H9 (cell line): ENCODE results near the gene HNF4A. TPM values are rescaled to one million over a fixed set of nuclear protein-coding genes. Genes with fewer than 3 reads are reported as not detected.
A peak's percentile ranks its signal among the peaks of the same experiment; 100 is the strongest.

Source experiments
- DNase-seq: peaks from one replicate; pipeline ENCODE4 v3.0.0-alpha.2; 2017
- H2AFZ ChIP-seq: one replicate; pipeline ENCODE4 v1.6.1; 2013; ENCODE audit warnings: mild to moderate bottlenecking, low read length, control low read depth, moderate library complexity
- H2AK5ac ChIP-seq: 2 replicates; pipeline ENCODE4 v1.6.1; 2013; ENCODE audit warnings: low read length, control low read depth, mixed read lengths; ENCODE audit not compliant: insufficient read length
- H2BK120ac ChIP-seq: one replicate; pipeline ENCODE4 v1.6.1; 2013; ENCODE audit warnings: low read depth, mild to moderate bottlenecking, low read length, control low read depth, inconsistent platforms; ENCODE audit not compliant: poor library complexity, severe bottlenecking
- H2BK12ac ChIP-seq: 2 replicates; pipeline ENCODE4 v1.6.1; 2013; ENCODE audit warnings: low read length, control low read depth, mixed read lengths, low read depth; ENCODE audit not compliant: insufficient read length
- H2BK15ac ChIP-seq: 2 replicates; pipeline ENCODE4 v1.6.1; 2013; ENCODE audit warnings: low read depth, low read length, control low read depth
- H2BK20ac ChIP-seq: one replicate; pipeline ENCODE4 v1.6.1; 2013; ENCODE audit warnings: low read depth, mild to moderate bottlenecking, low read length, control low read depth, inconsistent platforms; ENCODE audit not compliant: poor library complexity, severe bottlenecking
- H2BK5ac ChIP-seq: 2 replicates; pipeline ENCODE4 v1.6.1; 2013; ENCODE audit warnings: low read length, control low read depth, mixed read lengths; ENCODE audit not compliant: insufficient read length
- H3K14ac ChIP-seq: 2 replicates; pipeline ENCODE4 v1.6.1; 2013; ENCODE audit warnings: low read length, control low read depth; ENCODE audit not compliant: insufficient read depth
- H3K18ac ChIP-seq: 2 replicates; pipeline ENCODE4 v1.6.1; 2013; ENCODE audit warnings: low read depth, mild to moderate bottlenecking, mixed read lengths, low read length, control low read depth; ENCODE audit not compliant: insufficient read length
- H3K23ac ChIP-seq: 2 replicates; pipeline ENCODE4 v1.6.1; 2013; ENCODE audit warnings: low read length, control low read depth, mixed read lengths, low read depth; ENCODE audit not compliant: insufficient read length
- H3K23me2 ChIP-seq: 2 replicates; pipeline ENCODE4 v1.6.1; 2013; ENCODE audit warnings: low read depth, mild to moderate bottlenecking, mixed read lengths, low read length, control low read depth; ENCODE audit not compliant: insufficient read length, poor library complexity, severe bottlenecking
- H3K27ac ChIP-seq: 2 replicates; pipeline ENCODE4 v1.5.1; 2013; ENCODE audit warnings: low read length, control low read depth, mixed read lengths, low read depth; ENCODE audit not compliant: insufficient read length
- H3K27me3 ChIP-seq: 2 replicates; pipeline ENCODE4 v1.6.1; 2013; ENCODE audit warnings: low read length, control low read depth, inconsistent platforms; ENCODE audit not compliant: insufficient read depth
- H3K4ac ChIP-seq: 2 replicates; pipeline ENCODE4 v1.6.1; 2013; ENCODE audit warnings: low read depth, mild to moderate bottlenecking, control low read depth, inconsistent platforms, low read length, moderate library complexity
- H3K4me1 ChIP-seq: 2 replicates; pipeline ENCODE4 v1.6.1; 2013; ENCODE audit warnings: low read length, control low read depth, inconsistent platforms; ENCODE audit not compliant: insufficient read depth
- H3K4me2 ChIP-seq: 2 replicates; pipeline ENCODE4 v1.6.1; 2013; ENCODE audit warnings: low read length, control low read depth, mixed read lengths; ENCODE audit not compliant: insufficient read length, insufficient read depth
- H3K56ac ChIP-seq: 2 replicates; pipeline ENCODE4 v1.6.1; 2013; ENCODE audit warnings: low read depth, mild to moderate bottlenecking, mixed read lengths, low read length, control low read depth; ENCODE audit not compliant: insufficient read length
- H3K79me1 ChIP-seq: 2 replicates; pipeline ENCODE4 v1.6.1; 2013; ENCODE audit warnings: low read depth, mild to moderate bottlenecking, moderate library complexity, low read length, control low read depth, inconsistent platforms; ENCODE audit not compliant: insufficient read depth, poor library complexity, severe bottlenecking
- H3K79me2 ChIP-seq: 2 replicates; pipeline ENCODE4 v1.6.1; 2013; ENCODE audit warnings: low read length, control low read depth, inconsistent platforms; ENCODE audit not compliant: insufficient read depth
- H3K9ac ChIP-seq: 2 replicates; pipeline ENCODE4 v1.6.1; 2013; ENCODE audit warnings: low read length, control low read depth, mixed read lengths; ENCODE audit not compliant: insufficient read length; ENCODE audit errors: extremely low read depth
- H3K9me3 ChIP-seq: one replicate; pipeline ENCODE4 v1.6.1; 2013; ENCODE audit warnings: low read depth, low read length, inconsistent platforms; ENCODE audit not compliant: control insufficient read depth
- H3T11ph ChIP-seq: one replicate; pipeline ENCODE4 v1.6.1; 2013; ENCODE audit warnings: mild to moderate bottlenecking, low read length, control low read depth, inconsistent platforms
- H4K20me1 ChIP-seq: one replicate; pipeline ENCODE4 v1.6.1; 2013; ENCODE audit not compliant: control insufficient read depth, insufficient read length, insufficient read depth
- H4K5ac ChIP-seq: 2 replicates; pipeline ENCODE4 v1.6.1; 2013; ENCODE audit warnings: low read depth, mild to moderate bottlenecking, mixed read lengths, low read length, control low read depth; ENCODE audit not compliant: insufficient read length
- H4K8ac ChIP-seq: replicated peaks from 2 replicates; pipeline ENCODE4 v1.6.1; 2013; ENCODE audit warnings: low read length, control low read depth, mixed read lengths, low read depth; ENCODE audit not compliant: insufficient read length
- H4K91ac ChIP-seq: 2 replicates; pipeline ENCODE4 v1.6.1; 2013; ENCODE audit warnings: low read depth, mild to moderate bottlenecking, moderate library complexity, mixed read lengths, low read length, control low read depth; ENCODE audit not compliant: insufficient read length
- H3K27ac Mint-ChIP-seq, 3 experiments: 2 replicates in 2 of 3; 3 replicates in 1 of 3; pipeline ENCODE4 v1.8.0; 2020 to 2021; ENCODE audit warnings: mixed read lengths in 3 of 3, mild to moderate bottlenecking in 1 of 3, moderate library complexity in 1 of 3
- H3K27me3 Mint-ChIP-seq: 2 replicates; pipeline ENCODE4 v1.8.0; 2021; ENCODE audit warnings: low read depth, mild to moderate bottlenecking, moderate library complexity, mixed read lengths
- H3K36me3 Mint-ChIP-seq, 3 experiments: 2 replicates in 2 of 3; 3 replicates in 1 of 3; pipeline ENCODE4 v1.8.0; 2020 to 2021; ENCODE audit warnings: low read depth in 3 of 3, mixed read lengths in 3 of 3; ENCODE audit not compliant: insufficient read depth in 1 of 3
- H3K4me1 Mint-ChIP-seq, 2 experiments: 2 replicates each; pipeline ENCODE4 v1.8.0; 2020; ENCODE audit warnings: mixed read lengths in 2 of 2
- H3K4me3 Mint-ChIP-seq, 2 experiments: 2 replicates in 1 of 2; 3 replicates in 1 of 2; pipeline ENCODE4 v1.8.0; 2020 to 2021; ENCODE audit warnings: mild to moderate bottlenecking in 2 of 2, mixed read lengths in 2 of 2, moderate library complexity in 1 of 2
- H3K9me3 Mint-ChIP-seq, 2 experiments: 2 replicates in 1 of 2; 3 replicates in 1 of 2; pipeline ENCODE4 v1.8.0; 2020; ENCODE audit warnings: mild to moderate bottlenecking in 2 of 2, mixed read lengths in 2 of 2, moderate library complexity in 1 of 2
- WGBS: extraction: QIAGEN DNeasy Blood & Tissue Kit; methylation state at CpG from one replicate; pipeline ENCODE4 v1.1.7; 2013; ENCODE audit warnings: missing lambda C conversion rate, low lambda C conversion rate, mixed read lengths; ENCODE audit not compliant: insufficient read length; ENCODE audit errors: extremely low coverage; 5-methylcytosine and 5-hydroxymethylcytosine counted together
- total RNA-seq: library from RNA; stranded (reverse); gene quantifications from 2 replicates; pipeline ENCODE4 v1.2.1, GENCODE V29; 2021
- TF ChIP-seq, protein P1 (sequence below): fragments of 200-600 bp; sonication (generic); conservative IDR thresholded peaks from 3 replicates; pipeline ENCODE4 v1.8.0; 2021; ENCODE audit warnings: antibody characterized with exemption, mild to moderate bottlenecking

Gene HNF4A
- total RNA-seq, 1 experiment from 2014 or later: not detected

DNA sequence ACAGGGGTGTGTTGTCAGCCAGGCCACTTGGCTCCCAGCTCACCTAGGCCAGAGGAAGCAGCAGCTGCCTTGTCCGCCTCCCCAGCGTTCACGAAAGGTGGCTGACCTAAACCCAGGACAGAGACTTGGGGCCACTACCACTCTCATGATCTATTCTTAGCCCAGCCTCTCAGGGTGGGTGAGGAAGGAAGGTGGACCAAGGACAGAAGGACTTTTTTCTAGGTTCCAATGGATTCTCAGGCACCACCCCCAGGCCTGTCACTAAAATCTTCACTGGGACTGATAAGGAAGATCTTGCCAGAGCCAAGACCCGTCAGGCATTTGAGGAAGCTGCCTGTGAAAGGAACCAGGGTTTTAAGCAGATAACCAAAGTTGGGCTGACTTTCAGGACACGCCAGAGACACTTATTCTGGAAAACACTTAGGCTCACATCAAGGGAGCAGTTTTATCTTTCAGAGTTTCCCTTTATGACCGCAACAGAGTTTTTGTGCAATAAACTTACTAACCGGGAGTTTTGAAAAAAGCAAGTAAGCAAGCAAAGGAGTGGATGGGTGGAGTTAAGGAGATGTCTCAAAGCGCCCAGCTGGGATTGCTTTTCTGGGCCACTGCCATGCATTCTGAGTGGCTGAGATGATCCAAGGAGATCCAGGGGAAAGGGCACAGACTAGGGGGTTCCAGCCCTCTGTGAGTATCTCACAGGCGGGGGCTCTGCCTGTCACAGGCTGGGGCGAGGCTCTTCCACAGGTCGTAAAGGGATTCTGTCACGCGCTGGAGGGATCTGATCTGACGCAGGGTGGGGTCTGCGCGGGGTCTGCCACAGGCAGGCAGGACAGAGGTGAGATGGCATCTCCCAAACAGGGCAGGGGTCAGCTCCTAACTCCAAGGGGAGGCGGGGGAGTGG, 45.5 kb upstream of the HNF4A start:
- H3K79me1 ChIP-seq: no peaks in the 10 kb centered on the region
- TF ChIP-seq, protein P1, sequence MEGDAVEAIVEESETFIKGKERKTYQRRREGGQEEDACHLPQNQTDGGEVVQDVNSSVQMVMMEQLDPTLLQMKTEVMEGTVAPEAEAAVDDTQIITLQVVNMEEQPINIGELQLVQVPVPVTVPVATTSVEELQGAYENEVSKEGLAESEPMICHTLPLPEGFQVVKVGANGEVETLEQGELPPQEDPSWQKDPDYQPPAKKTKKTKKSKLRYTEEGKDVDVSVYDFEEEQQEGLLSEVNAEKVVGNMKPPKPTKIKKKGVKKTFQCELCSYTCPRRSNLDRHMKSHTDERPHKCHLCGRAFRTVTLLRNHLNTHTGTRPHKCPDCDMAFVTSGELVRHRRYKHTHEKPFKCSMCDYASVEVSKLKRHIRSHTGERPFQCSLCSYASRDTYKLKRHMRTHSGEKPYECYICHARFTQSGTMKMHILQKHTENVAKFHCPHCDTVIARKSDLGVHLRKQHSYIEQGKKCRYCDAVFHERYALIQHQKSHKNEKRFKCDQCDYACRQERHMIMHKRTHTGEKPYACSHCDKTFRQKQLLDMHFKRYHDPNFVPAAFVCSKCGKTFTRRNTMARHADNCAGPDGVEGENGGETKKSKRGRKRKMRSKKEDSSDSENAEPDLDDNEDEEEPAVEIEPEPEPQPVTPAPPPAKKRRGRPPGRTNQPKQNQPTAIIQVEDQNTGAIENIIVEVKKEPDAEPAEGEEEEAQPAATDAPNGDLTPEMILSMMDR: no peak
- no peak overlapping the region for H4K91ac ChIP-seq
- DNase-seq: no peak
- Mint-ChIP-seq H3K9me3 (no peaks in the 10 kb centered on the region), H3K4me1 (peaks cover 9 to 10% of the 10 kb centered on the region in 2 experiments), H3K4me3 (peak overlapping the region; percentile 79 to 88), H3K36me3 (no peaks in the 10 kb centered on the region), H3K27ac (no peak overlapping the region), H3K27me3 (peaks cover 25% of the 10 kb centered on the region)
- no peak overlapping the region for H2BK20ac ChIP-seq
- no peak overlapping the region for H2AFZ ChIP-seq
- H3K27ac ChIP-seq: no peak overlapping the region
- H4K8ac ChIP-seq: no peak overlapping the region
- H4K5ac ChIP-seq: no peak overlapping the region
- H3K4me2 ChIP-seq: peak overlapping the region; percentile 57
- no peaks in the 10 kb centered on the region for H4K20me1 ChIP-seq
- no peak overlapping the region for H3K4ac ChIP-seq
- H2AK5ac ChIP-seq: no peak overlapping the region
- no CpG with 5 or more reads among the region's 17 CpGs for WGBS
- no peak overlapping the region for H3K23ac ChIP-seq
- no peak overlapping the region for H2BK15ac ChIP-seq
- H3K23me2 ChIP-seq: peaks cover 7% of the 10 kb centered on the region
- H3K9ac ChIP-seq: no peak overlapping the region
- H2BK12ac ChIP-seq: no peak overlapping the region
- no peak overlapping the region for H3K56ac ChIP-seq
- H2BK120ac ChIP-seq: no peak overlapping the region
- H3K4me1 ChIP-seq: no peaks in the 10 kb centered on the region
- no peak overlapping the region; the same call in 1 of the 2 replicates for H3K14ac ChIP-seq
- no peaks in the 10 kb centered on the region for H3K79me2 ChIP-seq
- no peaks in the 10 kb centered on the region for H3K9me3 ChIP-seq
- H2BK5ac ChIP-seq: no peak overlapping the region
- H3K27me3 ChIP-seq: no peaks in the 10 kb centered on the region
- no peak overlapping the region for H3K18ac ChIP-seq
- H3T11ph ChIP-seq: no peak overlapping the region
